ENCODE measurements around the gene HOXA2. TPM values are rescaled to one million over a fixed set of nuclear protein-coding genes. Genes with fewer than 3 reads are reported as not detected.

HOXA2 gene
- polyA plus RNA-seq, 1 donor (not counting 4 experiments of a cell fraction or from before 2014, with no cell fraction given) = 0.71 TPM

DNA sequence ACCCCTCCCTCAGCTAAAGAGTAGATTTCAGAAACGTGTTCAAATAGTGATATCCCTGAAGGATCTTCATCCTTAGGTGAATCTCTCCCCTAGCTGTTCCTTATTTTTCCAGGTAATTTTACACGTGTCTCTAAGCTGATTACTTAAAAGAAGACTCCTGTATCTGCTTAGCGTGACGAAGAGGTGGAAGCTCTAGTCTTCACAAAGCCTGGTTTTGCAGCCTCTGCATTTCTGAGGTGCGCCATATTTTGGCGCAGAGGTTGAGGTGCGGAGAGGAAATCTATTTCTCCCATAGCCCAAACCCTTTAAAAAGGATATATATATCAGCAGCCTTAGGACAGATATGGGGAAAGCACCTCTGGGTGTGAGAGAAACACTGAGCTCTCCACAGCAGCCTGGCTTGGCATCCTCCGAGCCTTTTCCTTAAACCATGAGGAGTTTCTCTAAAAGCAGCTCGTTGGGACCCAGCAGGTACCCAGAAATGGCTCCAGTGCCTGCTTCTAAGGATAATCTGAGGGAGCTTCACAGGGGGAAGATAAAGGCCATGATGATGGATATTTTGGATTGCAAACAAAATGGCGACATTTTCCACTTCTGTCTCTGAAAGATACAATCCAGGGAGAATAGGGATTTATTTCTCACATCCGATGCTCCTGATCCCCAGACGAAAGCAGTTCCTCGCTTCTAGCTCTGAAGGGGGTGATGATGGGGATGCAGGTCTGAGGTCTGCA lies 3.0 kb upstream of the HOXA2 start:
- no peaks in the 10 kb centered on the region for H3K9me1 ChIP-seq (ENCODE audit: control insufficient read depth, extremely low read depth, insufficient read depth, low read length)
- dilution Hi-C loops (cut with MboI; ENCODE audit: extremely low pct_ligation_motif_present, low sequenced_read_pairs) = no loop called here
- H3K9me3 ChIP-seq (ENCODE audit: control insufficient read depth, low read depth, low read length) = no peaks in the 10 kb centered on the region
- peak overlapping the region; percentile 76 for H3K4me2 ChIP-seq (ENCODE audit: control insufficient read depth, extremely low read depth, insufficient read depth, low read depth, low read length)
- H3K27ac ChIP-seq (ENCODE audit: control insufficient read depth, insufficient read depth, low read length) = peak overlapping the region; percentile 2
- peak overlapping the region; percentile 24 for H3K9ac ChIP-seq (ENCODE audit: control insufficient read depth, extremely low read depth, insufficient read depth, low read length)
- H3K36me3 ChIP-seq (ENCODE audit: control insufficient read depth in 2 of 2, extremely low read depth in 1 of 2, insufficient read depth in 2 of 2, low read length in 2 of 2) = peaks cover 0 to 10% of the 10 kb centered on the region in 2 experiments
- no peak for TF ChIP-seq EZH2 (IDR thresholded peaks at IDR 0.05; ENCODE audit: low read length)
- TF ChIP-seq, protein P1, sequence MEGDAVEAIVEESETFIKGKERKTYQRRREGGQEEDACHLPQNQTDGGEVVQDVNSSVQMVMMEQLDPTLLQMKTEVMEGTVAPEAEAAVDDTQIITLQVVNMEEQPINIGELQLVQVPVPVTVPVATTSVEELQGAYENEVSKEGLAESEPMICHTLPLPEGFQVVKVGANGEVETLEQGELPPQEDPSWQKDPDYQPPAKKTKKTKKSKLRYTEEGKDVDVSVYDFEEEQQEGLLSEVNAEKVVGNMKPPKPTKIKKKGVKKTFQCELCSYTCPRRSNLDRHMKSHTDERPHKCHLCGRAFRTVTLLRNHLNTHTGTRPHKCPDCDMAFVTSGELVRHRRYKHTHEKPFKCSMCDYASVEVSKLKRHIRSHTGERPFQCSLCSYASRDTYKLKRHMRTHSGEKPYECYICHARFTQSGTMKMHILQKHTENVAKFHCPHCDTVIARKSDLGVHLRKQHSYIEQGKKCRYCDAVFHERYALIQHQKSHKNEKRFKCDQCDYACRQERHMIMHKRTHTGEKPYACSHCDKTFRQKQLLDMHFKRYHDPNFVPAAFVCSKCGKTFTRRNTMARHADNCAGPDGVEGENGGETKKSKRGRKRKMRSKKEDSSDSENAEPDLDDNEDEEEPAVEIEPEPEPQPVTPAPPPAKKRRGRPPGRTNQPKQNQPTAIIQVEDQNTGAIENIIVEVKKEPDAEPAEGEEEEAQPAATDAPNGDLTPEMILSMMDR (optimal IDR thresholded peaks at IDR 0.05 in 1 of 3, IDR thresholded peaks at IDR 0.05 in 1 of 3, conservative IDR thresholded peaks at IDR 0.05 in 1 of 3; ENCODE audit: extremely low read depth in 1 of 3, insufficient read depth in 2 of 3, low read length in 3 of 3) = no peak
- no peak overlapping the region for H2AFZ ChIP-seq (ENCODE audit: control insufficient read depth, low read length)
- H3K79me2 ChIP-seq (ENCODE audit: control insufficient read depth, insufficient read depth, low read length) = peaks cover 24% of the 10 kb centered on the region
- no peaks in the 10 kb centered on the region for H3K27me3 ChIP-seq (ENCODE audit: control insufficient read depth, extremely low read depth, insufficient read depth, low read length)
- H3K4me3 ChIP-seq (ENCODE audit: control insufficient read depth in 2 of 3, extremely low read depth in 1 of 3, insufficient read depth in 2 of 3, low read depth in 1 of 3, low read length in 3 of 3) = no peak overlapping the region
- H4K20me1 ChIP-seq (ENCODE audit: control insufficient read depth, extremely low read depth, insufficient read depth, low read length) = no peaks in the 10 kb centered on the region
- DNase-seq (ENCODE audit: low read depth, low spot score) (no peak), FAIRE-seq (no peak)
- H3K4me1 ChIP-seq (ENCODE audit: control insufficient read depth, extremely low read depth, insufficient read depth, low read length) = peaks cover 38% of the 10 kb centered on the region

DNA sequence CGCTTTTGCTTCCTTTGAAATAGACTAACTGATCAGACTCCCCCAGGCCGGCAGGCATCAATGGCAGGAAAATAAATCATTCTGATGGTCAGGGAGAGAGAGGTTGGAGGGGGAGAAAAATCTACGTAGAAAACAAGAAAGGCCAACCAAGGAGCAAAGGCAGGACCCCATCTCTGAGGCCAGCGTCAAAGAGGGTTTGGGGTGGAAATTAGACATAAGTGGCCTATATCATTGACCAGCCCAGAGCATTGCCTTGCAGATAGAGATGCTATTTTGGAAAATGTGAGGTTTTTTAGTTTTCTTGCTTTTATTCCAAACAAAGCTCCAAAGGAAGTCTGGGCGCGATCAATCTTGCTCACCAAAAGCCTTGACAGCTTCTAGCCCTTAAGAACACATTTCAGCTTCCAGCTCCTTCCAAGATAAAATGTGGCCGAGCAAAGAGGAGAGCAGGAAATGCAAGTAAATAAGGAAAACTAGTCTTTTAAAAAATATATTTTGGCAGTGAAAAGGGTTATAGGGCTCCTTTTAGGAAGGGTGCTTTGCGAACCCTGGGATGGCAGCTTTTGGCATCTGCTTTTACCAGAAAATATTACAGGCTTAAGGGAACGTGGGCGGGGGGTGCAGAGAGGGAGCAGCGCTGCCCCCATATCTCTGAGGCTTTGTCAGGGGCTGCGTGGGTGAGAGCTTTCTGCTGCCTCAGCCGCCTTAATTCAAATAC lies 2.0 kb upstream of the HOXA2 start:
- no peak overlapping the region for H2AFZ ChIP-seq (ENCODE audit: control insufficient read depth, low read length)
- peak overlapping the region; percentile 97 for H3K4me2 ChIP-seq (ENCODE audit: control insufficient read depth, extremely low read depth, insufficient read depth, low read depth, low read length)
- H3K9ac ChIP-seq (ENCODE audit: control insufficient read depth, extremely low read depth, insufficient read depth, low read length) = no peak overlapping the region
- TF ChIP-seq, protein P1 (optimal IDR thresholded peaks at IDR 0.05 in 1 of 3, IDR thresholded peaks at IDR 0.05 in 1 of 3, conservative IDR thresholded peaks at IDR 0.05 in 1 of 3; ENCODE audit: extremely low read depth in 1 of 3, insufficient read depth in 2 of 3, low read length in 3 of 3) = no peak
- TF ChIP-seq EZH2 (IDR thresholded peaks at IDR 0.05; ENCODE audit: low read length) = no peak
- peaks cover 0 to 12% of the 10 kb centered on the region in 2 experiments for H3K36me3 ChIP-seq (ENCODE audit: control insufficient read depth in 2 of 2, extremely low read depth in 1 of 2, insufficient read depth in 2 of 2, low read length in 2 of 2)
- H3K9me3 ChIP-seq (ENCODE audit: control insufficient read depth, low read depth, low read length) = no peaks in the 10 kb centered on the region
- peaks cover 33% of the 10 kb centered on the region for H3K79me2 ChIP-seq (ENCODE audit: control insufficient read depth, insufficient read depth, low read length)
- peak overlapping the region; percentile 19 for H3K27ac ChIP-seq (ENCODE audit: control insufficient read depth, insufficient read depth, low read length)
- DNase-seq (ENCODE audit: low read depth, low spot score) = no peak
- H3K9me1 ChIP-seq (ENCODE audit: control insufficient read depth, extremely low read depth, insufficient read depth, low read length) = no peaks in the 10 kb centered on the region
- H4K20me1 ChIP-seq (ENCODE audit: control insufficient read depth, extremely low read depth, insufficient read depth, low read length) = no peaks in the 10 kb centered on the region
- no peaks in the 10 kb centered on the region for H3K27me3 ChIP-seq (ENCODE audit: control insufficient read depth, extremely low read depth, insufficient read depth, low read length)
- H3K4me1 ChIP-seq (ENCODE audit: control insufficient read depth, extremely low read depth, insufficient read depth, low read length) = peaks cover 44% of the 10 kb centered on the region
- no peak for FAIRE-seq
- dilution Hi-C loops (cut with MboI; ENCODE audit: extremely low pct_ligation_motif_present, low sequenced_read_pairs) = no loop called here
- no peak overlapping the region for H3K4me3 ChIP-seq (ENCODE audit: control insufficient read depth in 2 of 3, extremely low read depth in 1 of 3, insufficient read depth in 2 of 3, low read depth in 1 of 3, low read length in 3 of 3)

Measured in keratinocyte (primary cell).